Heart left ventricle (tissue), 16 donors: Measurements from ENCODE around the gene DNAI2. TPM values are rescaled to one million over a fixed set of nuclear protein-coding genes. Genes with fewer than 3 reads are reported as not detected.

Experiments used
- ATAC-seq, 4 donors: fragments of 200-7000 bp; cut with Tn5 transposase; one replicate each; pipeline ENCODE4 v1.9.1; 2020 to 2022; ENCODE audit warnings: moderate library complexity in 4 of 4, mild to moderate bottlenecking in 3 of 4, moderate number of reproducible peaks in 1 of 4
- DNase-seq, 5 donors: peaks; one replicate each; pipeline ENCODE4 v3.0.0-alpha.2; 2020
- H3K27ac ChIP-seq, 12 donors: fragments of 200-600 bp; sonication (generic) in 4 of 12; one replicate each; pipeline versions ENCODE4 v1.5.0 to v1.8.0; 2016 to 2022; ENCODE audit warnings: mild to moderate bottlenecking in 2 of 12
- H3K27me3 ChIP-seq, 9 donors: fragments of 200-600 bp; sonication (generic) in 2 of 9; one replicate each; pipeline versions ENCODE4 v1.5.1 to v1.8.0; 2016 to 2022; ENCODE audit warnings: mild to moderate bottlenecking in 3 of 9
- H3K36me3 ChIP-seq, 9 donors: fragments of 200-600 bp; sonication (generic) in 2 of 9; one replicate each; pipeline versions ENCODE4 v1.5.0 to v1.8.0; 2018 to 2022; ENCODE audit warnings: mild to moderate bottlenecking in 2 of 9
- H3K4me1 ChIP-seq, 12 donors: fragments of 200-600 bp; sonication (generic) in 4 of 12; one replicate each; pipeline versions ENCODE4 v1.5.0 to v1.8.0; 2016 to 2022; ENCODE audit warnings: mild to moderate bottlenecking in 3 of 12
- H3K4me3 ChIP-seq, 12 donors: fragments of 200-600 bp; sonication (generic) in 4 of 12; one replicate each; pipeline versions ENCODE4 v1.5.0 to v1.8.0; 2017 to 2022; ENCODE audit warnings: mild to moderate bottlenecking in 9 of 12, moderate library complexity in 4 of 12
- H3K9me3 ChIP-seq, 12 donors: fragments of 200-600 bp; sonication (generic) in 4 of 12; one replicate each; pipeline versions ENCODE4 v1.5.0 to v1.8.0; 2016 to 2022; ENCODE audit warnings: mild to moderate bottlenecking in 1 of 12
- POLR2A ChIP-seq, 2 donors: fragments of 450-650 bp; IDR thresholded peaks; one replicate each; pipeline ENCODE4 v1.6.1; 2017; ENCODE audit warnings: antibody characterized with exemption in 2 of 2, mild to moderate bottlenecking in 2 of 2, moderate library complexity in 2 of 2
- WGBS, 4 donors: extraction: QIAGEN DNeasy Blood & Tissue Kit in 2 of 4; methylation state at CpG; one replicate each; pipeline versions ENCODE4 v1.1.5 to v1.1.7; 2013 to 2018; 5-methylcytosine and 5-hydroxymethylcytosine counted together
- intact Hi-C, 10 donors: fragments of 100-400 bp; cut with DNase I; formaldehyde crosslinking; loops; one replicate each; pipeline versions ENCODE4 v1.11.1 to v1.14.2; 2022
- polyA plus RNA-seq, 2 donors: library from polyadenylated mRNA; stranded (reverse); fragments of 200-250 nt; gene quantifications; one replicate each; pipeline ENCODE4 v1.2.3, GENCODE V29; 2013
- total RNA-seq, 9 donors: library from RNA; depleted of rRNA in 2 of 9; stranded (reverse); fragments of >200 nt in 2 of 9; fragmentation: NEBNext Ultra II Directional in 3 of 9; extraction: Animal tissue kit (Norgen Biotek cat#: 25700) in 3 of 9; gene quantifications; one replicate each; pipeline versions ENCODE4 v1.1.0 to v1.2.4, GENCODE V29; 2016 to 2023
- TF ChIP-seq, protein P1 (sequence below), 12 donors: fragments of 200-600 bp; sonication (generic) in 4 of 12; IDR thresholded peaks; one replicate each; pipeline versions ENCODE4 v1.5.0 to v1.8.0; 2018 to 2022; ENCODE audit warnings: antibody characterized with exemption in 12 of 12, mild to moderate bottlenecking in 5 of 12
- donor health status: ischemic (EF 13 %, LVEDD 7.1; RV severe dilation, severe dysfunction).
- donor health status: healthy with polysubstance abuse.
- donor health status: DM: no; HTN: yes; CAD: no.
- donor health status: DM: no; HTN: no; CAD: no.
- donor health status: ischemic (EF 25% LVEDD 6.9; RV normal size, moderate dysfunction).
- donor health status: ischemic (EF 25% LVEDD 5.7; RV mildly dilated, moderate dysfunction).
- donor health status: healthy.
- donor health status: DM: yes; HTN: yes; CAD: no.
- donor health status: ischemic (EF 35%, LVEDD 5.7; RV mildly dilated, moderate dysfunction).
- donor health status: nonischemic (EF 11% LVEDD 7.7; RV severe dilation, severe dysfunction).
- donor health status: DM: yes; HTN: yes; CAD: no.
- donor health status: PGD.
- donor health status: ischemic (EF 29% LVEDD 5.4; RV normal size, mild dysfunction).
- donor health status: nonischemic (EF 23%, LVEDD 6.1; RV moderate dilation, normal function).

DNAI2 gene
- total and polyA plus RNA-seq, 11 donors: not detected

DNA sequence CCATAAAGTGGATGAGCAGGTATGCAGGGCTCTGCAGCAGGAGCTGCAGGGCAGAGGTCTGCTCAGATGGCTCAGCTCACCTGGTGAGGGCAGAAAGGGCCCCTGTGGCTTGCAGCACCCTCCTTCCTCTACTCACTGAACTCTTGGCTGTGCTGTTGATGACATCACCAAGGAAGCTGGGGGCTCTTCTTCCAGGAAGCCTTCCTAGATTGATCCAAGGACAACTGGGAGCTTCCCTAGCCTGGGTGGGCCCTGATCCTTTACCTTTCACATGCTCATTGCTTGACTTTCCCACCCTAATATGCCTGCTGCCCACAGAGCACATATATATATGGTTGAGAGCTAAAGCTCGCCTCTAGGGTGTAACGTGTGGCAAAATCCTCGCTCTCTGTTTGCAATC lies 54.5 kb downstream of the DNAI2 start:
- Histone ChIP-seq H3K4me3 (no peak overlapping the region), H3K27me3 (peaks cover 0 to 18% (median 0%) of the 10 kb centered on the region in 9 donors), H3K9me3 (no peaks in the 10 kb centered on the region), H3K4me1 (peaks cover 7 to 30% (median 15%) of the 10 kb centered on the region in 12 donors), H3K36me3 (no peaks in the 10 kb centered on the region), H3K27ac (no peak overlapping the region)
- DNase-seq: no peak
- TF ChIP-seq, protein P1, sequence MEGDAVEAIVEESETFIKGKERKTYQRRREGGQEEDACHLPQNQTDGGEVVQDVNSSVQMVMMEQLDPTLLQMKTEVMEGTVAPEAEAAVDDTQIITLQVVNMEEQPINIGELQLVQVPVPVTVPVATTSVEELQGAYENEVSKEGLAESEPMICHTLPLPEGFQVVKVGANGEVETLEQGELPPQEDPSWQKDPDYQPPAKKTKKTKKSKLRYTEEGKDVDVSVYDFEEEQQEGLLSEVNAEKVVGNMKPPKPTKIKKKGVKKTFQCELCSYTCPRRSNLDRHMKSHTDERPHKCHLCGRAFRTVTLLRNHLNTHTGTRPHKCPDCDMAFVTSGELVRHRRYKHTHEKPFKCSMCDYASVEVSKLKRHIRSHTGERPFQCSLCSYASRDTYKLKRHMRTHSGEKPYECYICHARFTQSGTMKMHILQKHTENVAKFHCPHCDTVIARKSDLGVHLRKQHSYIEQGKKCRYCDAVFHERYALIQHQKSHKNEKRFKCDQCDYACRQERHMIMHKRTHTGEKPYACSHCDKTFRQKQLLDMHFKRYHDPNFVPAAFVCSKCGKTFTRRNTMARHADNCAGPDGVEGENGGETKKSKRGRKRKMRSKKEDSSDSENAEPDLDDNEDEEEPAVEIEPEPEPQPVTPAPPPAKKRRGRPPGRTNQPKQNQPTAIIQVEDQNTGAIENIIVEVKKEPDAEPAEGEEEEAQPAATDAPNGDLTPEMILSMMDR (IDR thresholded peaks at IDR 0.05): no peak
- WGBS, 4 donors: 96 to 100% (median 97%) methylated on average over 3 of the region's 3 CpGs
- ATAC-seq: no peak
- intact Hi-C loops: no loop called here

DNA sequence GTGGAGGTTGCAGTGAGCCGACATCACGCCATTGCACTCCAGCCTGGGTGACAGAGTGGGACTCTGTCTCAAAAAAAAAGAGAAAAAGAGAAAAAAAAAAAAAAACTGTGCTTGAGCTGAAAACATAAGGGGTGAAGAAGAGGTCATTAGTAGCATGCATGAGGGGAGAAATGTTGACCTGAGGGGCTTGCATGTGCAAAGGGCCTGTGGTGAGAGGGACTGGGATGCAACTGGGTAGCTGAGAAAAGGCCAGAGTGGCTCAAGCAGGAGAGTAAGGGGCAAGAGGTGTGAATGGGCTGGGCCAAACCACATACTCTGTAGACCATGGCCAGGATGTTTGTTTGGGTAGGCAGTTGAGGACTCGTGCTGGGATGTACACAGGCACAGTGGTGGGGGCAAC lies 55.3 kb downstream of the DNAI2 start:
- Histone ChIP-seq H3K4me1 (peaks cover 7 to 30% (median 15%) of the 10 kb centered on the region in 12 donors), H3K4me3 (no peak overlapping the region), H3K27ac (no peak overlapping the region), H3K36me3 (no peaks in the 10 kb centered on the region), H3K9me3 (peaks cover 0 to 2% (median 0%) of the 10 kb centered on the region in 12 donors), H3K27me3 (peaks cover 0 to 18% (median 0%) of the 10 kb centered on the region in 9 donors)
- DNase-seq (no peak), ATAC-seq (no peak)
- TF ChIP-seq, protein P1 (IDR thresholded peaks at IDR 0.05): no peak
- no peak for TF ChIP-seq POLR2A (IDR thresholded peaks at IDR 0.05)
- intact Hi-C loops: no loop called here
- WGBS, 4 donors: 75 to 86% (median 85%) methylated on average over 3 of the region's 3 CpGs

DNA sequence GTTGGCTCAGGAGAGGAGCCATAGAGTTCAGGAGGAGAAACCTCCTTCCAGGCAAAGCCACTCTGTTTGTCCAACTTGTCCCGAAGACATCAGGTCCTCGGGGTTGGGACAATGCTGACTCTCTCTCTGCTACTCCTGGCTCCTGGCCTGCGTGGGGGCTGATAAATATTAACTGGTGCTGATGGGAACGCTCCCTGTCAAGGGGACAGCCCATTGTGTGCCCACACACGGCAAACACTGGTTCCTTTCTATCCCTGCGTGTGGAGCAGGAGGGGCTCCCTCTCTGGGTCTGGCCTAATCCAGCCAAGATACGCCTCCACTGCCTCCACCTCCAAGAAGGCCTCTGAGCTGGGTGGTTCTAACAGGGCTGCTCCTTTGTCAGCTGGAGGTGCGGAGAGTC lies 56.4 kb downstream of the DNAI2 start:
- Histone ChIP-seq H3K36me3 (no peaks in the 10 kb centered on the region), H3K27ac (no peak overlapping the region), H3K4me1 (peaks cover 4 to 22% (median 13%) of the 10 kb centered on the region in 12 donors), H3K9me3 (peaks cover 0 to 4% (median 0%) of the 10 kb centered on the region in 12 donors), H3K27me3 (peaks cover 0 to 16% (median 0%) of the 10 kb centered on the region in 9 donors), H3K4me3 (no peak overlapping the region)
- DNase-seq (no peak), ATAC-seq (no peak)
- intact Hi-C loops: no loop called here
- TF ChIP-seq, protein P1 (IDR thresholded peaks at IDR 0.05): no peak
- no peak for TF ChIP-seq POLR2A (IDR thresholded peaks at IDR 0.05)
- WGBS, 4 donors: 72 to 81% (median 76%) methylated on average over 6 to 8 of the region's 8 CpGs

DNA sequence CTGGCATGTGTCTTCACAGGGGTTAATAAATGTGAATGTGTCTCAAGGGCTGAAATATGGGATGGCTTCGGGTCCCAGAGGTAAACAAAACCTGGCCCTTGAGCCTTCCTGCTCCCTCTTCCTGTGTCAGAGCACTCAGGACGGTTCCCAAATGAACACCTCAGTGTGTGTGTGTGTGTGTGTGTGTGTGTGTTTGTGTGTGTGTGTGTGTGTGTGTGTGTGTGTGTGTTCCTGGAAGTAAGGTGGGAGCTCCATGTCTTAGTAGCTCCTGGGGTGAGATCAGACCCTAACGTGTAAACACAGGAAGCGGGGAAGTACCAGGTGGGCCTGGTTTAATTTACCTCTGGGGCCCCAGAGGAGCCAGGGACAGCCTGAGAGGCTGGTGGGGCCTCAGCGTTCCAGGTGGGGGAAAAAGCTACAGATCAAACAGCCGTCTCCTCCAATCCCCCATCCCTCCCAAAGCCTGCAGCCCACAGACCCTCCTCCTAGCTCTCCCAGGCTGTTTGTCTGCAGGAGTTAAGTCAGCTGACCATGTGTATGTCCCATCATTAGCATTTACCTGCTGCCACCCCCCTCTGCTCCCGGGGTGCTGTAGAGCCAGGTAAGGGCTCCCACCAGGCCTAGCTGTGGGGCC lies 58.1 kb downstream of the DNAI2 start:
- intact Hi-C loops: no loop called here
- H3K4me3 ChIP-seq: no peak overlapping the region
- no peak overlapping the region for H3K27ac ChIP-seq
- ATAC-seq (no peak), DNase-seq (no peak)
- no peaks in the 10 kb centered on the region for H3K36me3 ChIP-seq
- 64 to 77% (median 73%) methylated on average over 7 of the region's 7 CpGs for WGBS, 4 donors
- peaks cover 0 to 4% (median 0%) of the 10 kb centered on the region in 12 donors for H3K9me3 ChIP-seq
- peaks cover 0 to 5% (median 0%) of the 10 kb centered on the region in 9 donors for H3K27me3 ChIP-seq
- H3K4me1 ChIP-seq: peaks cover 0 to 6% (median 0%) of the 10 kb centered on the region in 12 donors
- no peak for TF ChIP-seq POLR2A (IDR thresholded peaks at IDR 0.05)
- TF ChIP-seq, protein P1 (IDR thresholded peaks at IDR 0.05): no peak
